H9 (cell line): ENCODE measurements around the gene IFI44L. TPM values are rescaled to one million over a fixed set of nuclear protein-coding genes. Genes with fewer than 3 reads are reported as not detected.

Experiments used
- DNase-seq: peaks from one replicate; pipeline ENCODE4 v3.0.0-alpha.2; 2017
- H2AFZ ChIP-seq: one replicate; pipeline ENCODE4 v1.6.1; 2013; ENCODE audit warnings: mild to moderate bottlenecking, low read length, control low read depth, moderate library complexity
- H2AK5ac ChIP-seq: 2 replicates; pipeline ENCODE4 v1.6.1; 2013; ENCODE audit warnings: low read length, control low read depth, mixed read lengths; ENCODE audit not compliant: insufficient read length
- H2BK120ac ChIP-seq: one replicate; pipeline ENCODE4 v1.6.1; 2013; ENCODE audit warnings: low read depth, mild to moderate bottlenecking, low read length, control low read depth, inconsistent platforms; ENCODE audit not compliant: poor library complexity, severe bottlenecking
- H2BK12ac ChIP-seq: 2 replicates; pipeline ENCODE4 v1.6.1; 2013; ENCODE audit warnings: low read length, control low read depth, mixed read lengths, low read depth; ENCODE audit not compliant: insufficient read length
- H2BK15ac ChIP-seq: 2 replicates; pipeline ENCODE4 v1.6.1; 2013; ENCODE audit warnings: low read depth, low read length, control low read depth
- H2BK20ac ChIP-seq: one replicate; pipeline ENCODE4 v1.6.1; 2013; ENCODE audit warnings: low read depth, mild to moderate bottlenecking, low read length, control low read depth, inconsistent platforms; ENCODE audit not compliant: poor library complexity, severe bottlenecking
- H2BK5ac ChIP-seq: 2 replicates; pipeline ENCODE4 v1.6.1; 2013; ENCODE audit warnings: low read length, control low read depth, mixed read lengths; ENCODE audit not compliant: insufficient read length
- H3K14ac ChIP-seq: 2 replicates; pipeline ENCODE4 v1.6.1; 2013; ENCODE audit warnings: low read length, control low read depth; ENCODE audit not compliant: insufficient read depth
- H3K18ac ChIP-seq: 2 replicates; pipeline ENCODE4 v1.6.1; 2013; ENCODE audit warnings: low read depth, mild to moderate bottlenecking, mixed read lengths, low read length, control low read depth; ENCODE audit not compliant: insufficient read length
- H3K23ac ChIP-seq: 2 replicates; pipeline ENCODE4 v1.6.1; 2013; ENCODE audit warnings: low read length, control low read depth, mixed read lengths, low read depth; ENCODE audit not compliant: insufficient read length
- H3K23me2 ChIP-seq: 2 replicates; pipeline ENCODE4 v1.6.1; 2013; ENCODE audit warnings: low read depth, mild to moderate bottlenecking, mixed read lengths, low read length, control low read depth; ENCODE audit not compliant: insufficient read length, poor library complexity, severe bottlenecking
- H3K27ac ChIP-seq: 2 replicates; pipeline ENCODE4 v1.5.1; 2013; ENCODE audit warnings: low read length, control low read depth, mixed read lengths, low read depth; ENCODE audit not compliant: insufficient read length
- H3K27me3 ChIP-seq: 2 replicates; pipeline ENCODE4 v1.6.1; 2013; ENCODE audit warnings: low read length, control low read depth, inconsistent platforms; ENCODE audit not compliant: insufficient read depth
- H3K4ac ChIP-seq: 2 replicates; pipeline ENCODE4 v1.6.1; 2013; ENCODE audit warnings: low read depth, mild to moderate bottlenecking, control low read depth, inconsistent platforms, low read length, moderate library complexity
- H3K4me1 ChIP-seq: 2 replicates; pipeline ENCODE4 v1.6.1; 2013; ENCODE audit warnings: low read length, control low read depth, inconsistent platforms; ENCODE audit not compliant: insufficient read depth
- H3K4me2 ChIP-seq: 2 replicates; pipeline ENCODE4 v1.6.1; 2013; ENCODE audit warnings: low read length, control low read depth, mixed read lengths; ENCODE audit not compliant: insufficient read length, insufficient read depth
- H3K56ac ChIP-seq: 2 replicates; pipeline ENCODE4 v1.6.1; 2013; ENCODE audit warnings: low read depth, mild to moderate bottlenecking, mixed read lengths, low read length, control low read depth; ENCODE audit not compliant: insufficient read length
- H3K79me1 ChIP-seq: 2 replicates; pipeline ENCODE4 v1.6.1; 2013; ENCODE audit warnings: low read depth, mild to moderate bottlenecking, moderate library complexity, low read length, control low read depth, inconsistent platforms; ENCODE audit not compliant: insufficient read depth, poor library complexity, severe bottlenecking
- H3K79me2 ChIP-seq: 2 replicates; pipeline ENCODE4 v1.6.1; 2013; ENCODE audit warnings: low read length, control low read depth, inconsistent platforms; ENCODE audit not compliant: insufficient read depth
- H3K9ac ChIP-seq: 2 replicates; pipeline ENCODE4 v1.6.1; 2013; ENCODE audit warnings: low read length, control low read depth, mixed read lengths; ENCODE audit not compliant: insufficient read length; ENCODE audit errors: extremely low read depth
- H3K9me3 ChIP-seq: one replicate; pipeline ENCODE4 v1.6.1; 2013; ENCODE audit warnings: low read depth, low read length, inconsistent platforms; ENCODE audit not compliant: control insufficient read depth
- H3T11ph ChIP-seq: one replicate; pipeline ENCODE4 v1.6.1; 2013; ENCODE audit warnings: mild to moderate bottlenecking, low read length, control low read depth, inconsistent platforms
- H4K20me1 ChIP-seq: one replicate; pipeline ENCODE4 v1.6.1; 2013; ENCODE audit not compliant: control insufficient read depth, insufficient read length, insufficient read depth
- H4K5ac ChIP-seq: 2 replicates; pipeline ENCODE4 v1.6.1; 2013; ENCODE audit warnings: low read depth, mild to moderate bottlenecking, mixed read lengths, low read length, control low read depth; ENCODE audit not compliant: insufficient read length
- H4K8ac ChIP-seq: replicated peaks from 2 replicates; pipeline ENCODE4 v1.6.1; 2013; ENCODE audit warnings: low read length, control low read depth, mixed read lengths, low read depth; ENCODE audit not compliant: insufficient read length
- H4K91ac ChIP-seq: 2 replicates; pipeline ENCODE4 v1.6.1; 2013; ENCODE audit warnings: low read depth, mild to moderate bottlenecking, moderate library complexity, mixed read lengths, low read length, control low read depth; ENCODE audit not compliant: insufficient read length
- H3K27ac Mint-ChIP-seq, 3 experiments: 2 replicates in 2 of 3; 3 replicates in 1 of 3; pipeline ENCODE4 v1.8.0; 2020 to 2021; ENCODE audit warnings: mixed read lengths in 3 of 3, mild to moderate bottlenecking in 1 of 3, moderate library complexity in 1 of 3
- H3K27me3 Mint-ChIP-seq: 2 replicates; pipeline ENCODE4 v1.8.0; 2021; ENCODE audit warnings: low read depth, mild to moderate bottlenecking, moderate library complexity, mixed read lengths
- H3K36me3 Mint-ChIP-seq, 3 experiments: 2 replicates in 2 of 3; 3 replicates in 1 of 3; pipeline ENCODE4 v1.8.0; 2020 to 2021; ENCODE audit warnings: low read depth in 3 of 3, mixed read lengths in 3 of 3; ENCODE audit not compliant: insufficient read depth in 1 of 3
- H3K4me1 Mint-ChIP-seq, 2 experiments: 2 replicates each; pipeline ENCODE4 v1.8.0; 2020; ENCODE audit warnings: mixed read lengths in 2 of 2
- H3K4me3 Mint-ChIP-seq, 2 experiments: 2 replicates in 1 of 2; 3 replicates in 1 of 2; pipeline ENCODE4 v1.8.0; 2020 to 2021; ENCODE audit warnings: mild to moderate bottlenecking in 2 of 2, mixed read lengths in 2 of 2, moderate library complexity in 1 of 2
- H3K9me3 Mint-ChIP-seq, 2 experiments: 2 replicates in 1 of 2; 3 replicates in 1 of 2; pipeline ENCODE4 v1.8.0; 2020; ENCODE audit warnings: mild to moderate bottlenecking in 2 of 2, mixed read lengths in 2 of 2, moderate library complexity in 1 of 2
- WGBS: extraction: QIAGEN DNeasy Blood & Tissue Kit; methylation state at CpG from one replicate; pipeline ENCODE4 v1.1.7; 2013; ENCODE audit warnings: missing lambda C conversion rate, low lambda C conversion rate, mixed read lengths; ENCODE audit not compliant: insufficient read length; ENCODE audit errors: extremely low coverage; 5-methylcytosine and 5-hydroxymethylcytosine counted together
- total RNA-seq: library from RNA; stranded (reverse); gene quantifications from 2 replicates; pipeline ENCODE4 v1.2.1, GENCODE V29; 2021
- TF ChIP-seq, protein P1 (sequence below): fragments of 200-600 bp; sonication (generic); conservative IDR thresholded peaks from 3 replicates; pipeline ENCODE4 v1.8.0; 2021; ENCODE audit warnings: antibody characterized with exemption, mild to moderate bottlenecking

IFI44L gene
- total RNA-seq, 1 experiment from 2014 or later = not detected

DNA sequence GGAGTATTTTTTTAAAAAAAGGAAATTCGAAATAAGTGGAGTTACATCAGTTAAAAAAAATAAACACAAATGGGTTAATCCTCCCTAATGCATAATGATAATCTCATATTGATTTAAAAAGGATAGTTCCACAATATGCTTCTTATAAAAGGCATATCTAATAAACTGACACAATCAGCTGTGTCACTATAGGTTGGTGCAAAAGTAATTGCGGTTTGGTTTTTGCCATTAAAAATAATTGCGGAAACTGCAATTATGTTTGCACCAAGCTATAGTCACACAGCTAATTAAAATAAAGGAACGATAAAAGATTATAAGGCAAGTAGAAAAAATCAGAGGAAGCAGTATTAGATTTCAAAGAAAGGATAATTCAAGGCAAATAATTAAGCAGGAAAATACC lies 21.0 kb upstream of the IFI44L start:
- Histone ChIP-seq H2AK5ac (no peak overlapping the region), H3K14ac (no peak overlapping the region), H2BK12ac (no peak overlapping the region), H3K4me2 (no peak overlapping the region), H3K23ac (no peak overlapping the region), H3K79me1 (no peaks in the 10 kb centered on the region), H2BK15ac (no peak overlapping the region), H3K27me3 (no peaks in the 10 kb centered on the region), H3K79me2 (no peaks in the 10 kb centered on the region), H3K56ac (no peak overlapping the region), H4K5ac (no peak overlapping the region), H4K8ac (no peak overlapping the region), H4K91ac (no peak overlapping the region), H2BK120ac (no peak overlapping the region), H2BK20ac (no peak overlapping the region), H3K9me3 (no peaks in the 10 kb centered on the region), H3K18ac (no peak overlapping the region), H4K20me1 (no peaks in the 10 kb centered on the region), H3K27ac (no peak overlapping the region), H3K4me1 (no peaks in the 10 kb centered on the region), H2BK5ac (no peak overlapping the region), H3K9ac (no peak overlapping the region), H3K4ac (no peak overlapping the region), H2AFZ (no peak overlapping the region), H3K23me2 (no peaks in the 10 kb centered on the region), H3T11ph (no peak overlapping the region)
- H3K27me3 Mint-ChIP-seq = no peaks in the 10 kb centered on the region
- peaks cover 2 to 7% of the 10 kb centered on the region in 2 experiments; a peak in 2 of 5 replicates for H3K9me3 Mint-ChIP-seq
- no CpG with 5 or more reads among the region's 4 CpGs for WGBS
- TF ChIP-seq, protein P1, sequence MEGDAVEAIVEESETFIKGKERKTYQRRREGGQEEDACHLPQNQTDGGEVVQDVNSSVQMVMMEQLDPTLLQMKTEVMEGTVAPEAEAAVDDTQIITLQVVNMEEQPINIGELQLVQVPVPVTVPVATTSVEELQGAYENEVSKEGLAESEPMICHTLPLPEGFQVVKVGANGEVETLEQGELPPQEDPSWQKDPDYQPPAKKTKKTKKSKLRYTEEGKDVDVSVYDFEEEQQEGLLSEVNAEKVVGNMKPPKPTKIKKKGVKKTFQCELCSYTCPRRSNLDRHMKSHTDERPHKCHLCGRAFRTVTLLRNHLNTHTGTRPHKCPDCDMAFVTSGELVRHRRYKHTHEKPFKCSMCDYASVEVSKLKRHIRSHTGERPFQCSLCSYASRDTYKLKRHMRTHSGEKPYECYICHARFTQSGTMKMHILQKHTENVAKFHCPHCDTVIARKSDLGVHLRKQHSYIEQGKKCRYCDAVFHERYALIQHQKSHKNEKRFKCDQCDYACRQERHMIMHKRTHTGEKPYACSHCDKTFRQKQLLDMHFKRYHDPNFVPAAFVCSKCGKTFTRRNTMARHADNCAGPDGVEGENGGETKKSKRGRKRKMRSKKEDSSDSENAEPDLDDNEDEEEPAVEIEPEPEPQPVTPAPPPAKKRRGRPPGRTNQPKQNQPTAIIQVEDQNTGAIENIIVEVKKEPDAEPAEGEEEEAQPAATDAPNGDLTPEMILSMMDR = no peak
- peaks cover 0 to 3% of the 10 kb centered on the region in 2 experiments; a peak in 2 of 4 replicates for H3K4me1 Mint-ChIP-seq
- no peak overlapping the region for H3K27ac Mint-ChIP-seq
- no peak overlapping the region for H3K4me3 Mint-ChIP-seq
- DNase-seq = no peak
- H3K36me3 Mint-ChIP-seq = peaks cover 0 to 6% (median 0%) of the 10 kb centered on the region in 3 experiments; a peak in 2 of 7 replicates
